Adipose tissue (tissue), 3 donors: Measurements from ENCODE around the gene KCNS1. TPM values are rescaled to one million over a fixed set of nuclear protein-coding genes. Genes with fewer than 3 reads are reported as not detected.
"Not testable (repeated sequence)": the region's sequence is repeated elsewhere in the genome, so short reads cannot be mapped to it uniquely, and the experiment has no call there.

Experiments
- H3K27ac ChIP-seq: one replicate; pipeline ENCODE4 v1.5.1; 2013; ENCODE audit warnings: low read depth, low read length
- WGBS, 3 donors: extraction: QIAGEN DNeasy Blood & Tissue Kit; methylation state at CpG; one replicate each; pipeline ENCODE4 v1.1.7; 2013; 5-methylcytosine and 5-hydroxymethylcytosine counted together
- polyA plus RNA-seq, 3 donors: library from polyadenylated mRNA; stranded (reverse); fragments of 200-250 nt; gene quantifications; one replicate each; pipeline ENCODE4 v1.2.3, GENCODE V29; 2013
- donor health status: healthy with polysubstance abuse.
- donor health status: Bipolar disorder and iron deficiency.
- donor health status: healthy.

KCNS1 gene
- polyA plus RNA-seq, 3 donors = 0.01 to 0.05 TPM; not detected in 1

DNA sequence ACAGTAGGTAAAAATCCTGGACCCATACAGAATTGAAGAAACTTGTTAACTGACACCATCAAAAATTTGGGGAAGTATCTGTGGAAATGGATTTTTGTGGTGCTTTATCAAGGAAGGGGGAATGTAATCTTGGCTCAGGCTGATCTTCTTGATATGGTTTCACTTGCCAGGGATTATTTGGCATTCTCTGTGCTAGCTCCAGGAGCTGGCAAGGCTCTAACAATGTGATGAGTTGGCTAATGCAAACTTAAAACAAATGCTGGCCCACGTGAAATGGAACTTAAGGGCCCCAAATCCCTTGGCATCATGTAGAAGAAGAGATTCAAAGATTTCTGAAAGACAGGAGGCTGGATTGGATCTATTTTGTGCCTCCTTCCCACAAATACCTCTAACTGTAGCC is 13.1 kb downstream of the KCNS1 start:
- H3K27ac ChIP-seq = no peak overlapping the region
- 56 to 79% (median 67%) methylated on average over 1 of the region's 1 CpG for WGBS, 3 donors

GRCh38 chr20:45087097-45087790 is 13.7 kb downstream of the KCNS1 start:
- WGBS, 3 donors = 65 to 83% (median 71%) methylated on average over 3 of the region's 3 CpGs
- H3K27ac ChIP-seq = no peak overlapping the region

GRCh38 chr20:45085867-45086266 is 15.1 kb downstream of the KCNS1 start:
- 95 to 100% (median 100%) methylated on average over 1 of the region's 1 CpG for WGBS, 3 donors
- H3K27ac ChIP-seq = no peak overlapping the region

GRCh38 chr20:45085289-45085688 is 15.6 kb downstream of the KCNS1 start:
- WGBS, 3 donors = 52 to 79% (median 62%) methylated on average over 2 of the region's 2 CpGs
- H3K27ac ChIP-seq = no peak overlapping the region

- H3K27ac ChIP-seq = no peak overlapping the region
- 95 to 100% (median 97%) methylated on average over 1 of the region's 1 CpG for WGBS, 3 donors
These were observed 17.8 kb downstream of the KCNS1 start for GRCh38 chr20:45083127-45083526.

GRCh38 chr20:45082468-45082867 is 18.5 kb downstream of the KCNS1 start:
- 97 to 100% (median 97%) methylated on average over 3 of the region's 3 CpGs for WGBS, 3 donors
- H3K27ac ChIP-seq = no peak overlapping the region

DNA sequence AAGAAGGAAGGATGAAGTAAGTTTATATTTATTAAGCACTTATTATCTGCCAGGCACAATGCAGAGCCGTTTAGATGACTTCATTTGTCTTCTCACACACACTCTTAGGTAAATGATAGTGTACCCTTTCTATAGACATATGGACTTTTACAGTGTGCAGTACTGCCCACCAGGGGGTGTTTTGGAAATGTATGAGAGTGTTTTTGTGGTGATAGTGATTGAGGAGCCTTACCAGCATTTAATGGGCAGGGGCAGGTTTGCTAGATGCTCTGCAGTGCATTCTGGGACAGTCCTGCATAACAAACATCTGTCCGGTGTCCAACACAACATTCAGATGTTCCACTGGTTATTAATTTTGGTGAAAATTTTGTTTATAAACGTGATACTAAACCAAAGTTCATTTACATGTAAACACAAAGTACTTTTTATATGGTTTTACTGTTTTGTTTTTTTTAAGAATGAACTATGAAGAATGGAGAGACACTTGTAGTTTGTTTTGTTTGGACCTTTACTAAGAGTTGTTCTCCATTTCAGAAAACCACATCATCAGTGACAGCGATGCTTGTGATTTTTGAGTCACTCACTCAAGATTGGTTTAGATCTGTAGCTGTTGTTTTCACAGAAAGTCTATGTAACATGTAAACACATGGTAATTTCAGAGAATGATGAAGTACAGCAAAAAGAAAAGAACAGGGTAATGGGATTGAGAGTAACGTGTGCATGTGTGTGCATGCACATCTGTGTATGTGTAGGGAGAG is 19.9 kb downstream of the KCNS1 start:
- 84 to 89% (median 87%) methylated on average over 5 of the region's 5 CpGs for WGBS, 3 donors
- H3K27ac ChIP-seq = no peak overlapping the region

DNA sequence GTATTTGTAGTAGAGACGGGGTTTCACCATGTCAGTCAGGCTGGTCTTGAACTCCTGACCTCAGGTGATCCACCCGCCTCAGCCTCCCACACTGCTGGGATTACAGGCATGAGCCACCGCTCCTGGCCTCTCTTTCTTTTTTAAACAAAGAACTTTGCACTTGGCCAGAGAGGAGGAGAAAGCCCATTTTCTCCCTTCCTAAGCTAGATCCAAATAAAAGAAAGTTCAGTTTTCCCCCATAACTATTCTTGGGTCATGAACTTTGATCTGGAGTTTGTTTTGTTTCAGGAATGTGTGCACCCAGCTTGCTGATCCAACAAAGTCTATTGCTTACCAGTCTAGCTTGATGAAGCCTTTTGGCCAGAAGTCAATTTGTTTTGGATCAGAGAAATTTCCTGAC is 23.4 kb downstream of the KCNS1 start:
- no peak overlapping the region for H3K27ac ChIP-seq
- 79 to 95% (median 90%) methylated on average over 3 of the region's 3 CpGs for WGBS, 3 donors

- H3K27ac ChIP-seq = no peak overlapping the region
- 92 to 95% (median 93%) methylated on average over 3 of the region's 3 CpGs for WGBS, 3 donors
These were observed 27.7 kb downstream of the KCNS1 start for GRCh38 chr20:45073221-45073620.

- 56 to 93% (median 86%) methylated on average over 1 of the region's 1 CpG for whole genome bisulfite sequencing, 3 donors
- no peak overlapping the region for H3K27ac ChIP-seq
These were observed 28.9 kb downstream of the KCNS1 start for GRCh38 chr20:45072066-45072465.

GRCh38 chr20:45070932-45071632 is 29.8 kb downstream of the KCNS1 start:
- H3K27ac ChIP-seq = no peak overlapping the region
- 94 to 97% (median 97%) methylated on average over 6 of the region's 6 CpGs for WGBS, 3 donors

DNA sequence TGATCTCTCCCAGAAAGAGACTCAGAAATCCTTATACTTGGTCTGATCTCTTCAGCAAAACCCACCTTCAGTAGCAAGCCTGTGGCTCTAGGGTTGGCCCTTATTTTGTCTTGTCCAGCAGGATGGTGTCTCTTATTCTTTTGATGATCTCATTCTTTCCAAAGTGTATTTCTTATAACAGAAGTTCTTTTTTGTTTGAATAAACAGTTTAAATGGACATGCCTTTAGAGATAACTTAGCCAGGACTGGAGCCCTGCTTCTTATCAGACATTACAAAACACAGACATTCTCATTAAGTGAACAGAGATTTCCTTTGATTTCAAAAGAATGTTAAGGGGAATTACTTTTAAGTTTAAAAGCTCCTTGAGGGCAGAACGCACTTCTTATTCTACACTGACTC is 31.7 kb downstream of the KCNS1 start:
- H3K27ac ChIP-seq = no peak overlapping the region
- 83 to 97% (median 88%) methylated on average over 1 of the region's 1 CpG for whole genome bisulfite sequencing, 3 donors

- WGBS, 3 donors = 72 to 81% (median 81%) methylated on average over 2 of the region's 2 CpGs
These were observed 33.4 kb downstream of the KCNS1 start for GRCh38 chr20:45067558-45067957.

GRCh38 chr20:45067087-45067486 is 33.8 kb downstream of the KCNS1 start:
- 96 to 98% (median 97%) methylated on average over 4 of the region's 4 CpGs for WGBS, 3 donors
- H3K27ac ChIP-seq = no peak overlapping the region

More at GRCh38 chr20:45067558-45067957, 33.4 kb downstream of the KCNS1 start:
- H3K27ac ChIP-seq = no peak overlapping the region

GRCh38 chr20:45066372-45066771 is 34.6 kb downstream of the KCNS1 start:
- 77 to 87% (median 80%) methylated on average over 7 of the region's 7 CpGs for WGBS, 3 donors
- no peak overlapping the region for H3K27ac ChIP-seq

- H3K27ac ChIP-seq = no peak overlapping the region
These were observed 36.1 kb downstream of the KCNS1 start for GRCh38 chr20:45064812-45065211.

DNA sequence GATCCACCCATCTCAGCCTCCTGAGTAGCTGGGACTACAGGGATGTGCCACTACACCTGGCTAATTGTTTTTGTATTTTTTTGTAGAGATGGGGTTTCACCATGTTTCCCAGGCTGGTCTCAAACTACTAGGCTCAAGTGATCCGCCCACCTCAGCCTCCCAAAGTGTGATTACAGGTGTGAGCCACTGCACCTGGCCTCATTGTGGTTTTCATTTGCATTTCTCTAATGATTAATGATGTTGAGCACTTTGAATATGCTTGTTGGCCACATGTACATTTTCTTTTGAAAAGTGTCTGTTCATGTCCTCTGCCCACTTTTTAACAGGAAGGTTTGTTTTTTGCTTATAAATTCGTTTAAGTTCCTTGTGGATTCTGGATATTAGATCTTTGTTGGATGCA is 37.8 kb downstream of the KCNS1 start:
- WGBS, 3 donors = 87 to 94% (median 92%) methylated on average over 2 of the region's 2 CpGs
- H3K27ac ChIP-seq = not testable (repeated sequence)

- no peak overlapping the region for H3K27ac ChIP-seq
- 81 to 91% (median 86%) methylated on average over 4 of the region's 4 CpGs for WGBS, 3 donors
These were observed 39.7 kb downstream of the KCNS1 start for GRCh38 chr20:45061244-45061643.

DNA sequence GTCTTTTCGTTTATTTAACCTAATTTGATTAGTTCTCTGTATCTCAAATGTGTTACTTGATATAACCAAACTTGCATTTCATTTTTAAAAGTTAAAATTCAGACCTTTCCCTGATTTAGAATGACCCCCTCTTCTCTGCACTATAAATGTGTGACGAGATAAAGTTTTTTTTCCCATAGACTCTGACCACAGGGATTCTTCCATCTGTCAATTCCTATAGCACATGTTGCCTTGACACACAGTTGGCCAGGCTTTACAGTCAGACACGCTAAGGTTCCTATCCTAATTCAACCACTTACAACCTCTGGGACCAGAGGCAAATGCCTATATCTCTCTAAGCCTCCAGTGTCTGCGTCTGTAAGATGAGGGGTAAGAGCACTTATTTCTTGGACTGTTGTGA is 40.6 kb downstream of the KCNS1 start:
- H3K27ac ChIP-seq = no peak overlapping the region
- 90 to 94% (median 91%) methylated on average over 4 of the region's 4 CpGs for WGBS, 3 donors
